Upper lobe of left lung (tissue), 6 donors: ENCODE results near the gene BOC. TPM values are rescaled to one million over a fixed set of nuclear protein-coding genes. Genes with fewer than 3 reads are reported as not detected.
A peak's percentile ranks its signal among the peaks of the same experiment; 100 is the strongest.

Experiments used
- ATAC-seq, 2 donors: fragments of 200-7000 bp; cut with Tn5 transposase; one replicate each; pipeline ENCODE4 v1.9.1; 2022; ENCODE audit warnings: mild to moderate bottlenecking in 2 of 2, moderate library complexity in 2 of 2; ENCODE audit not compliant: low FRiP score in 2 of 2
- DNase-seq, 2 donors: peaks; one replicate each; pipeline ENCODE4 v3.0.0-alpha.2; 2019 to 2020
- H3K27ac ChIP-seq, 4 donors: fragments of 200-600 bp; sonication (generic); one replicate each; pipeline ENCODE4 v1.5.1; 2016 to 2019
- H3K27me3 ChIP-seq, 4 donors: fragments of 200-600 bp; sonication (generic); one replicate each; pipeline ENCODE4 v1.5.1; 2017 to 2019
- H3K36me3 ChIP-seq, 4 donors: fragments of 200-600 bp; sonication (generic); one replicate each; pipeline ENCODE4 v1.5.1; 2016 to 2019
- H3K4me1 ChIP-seq, 4 donors: fragments of 200-600 bp; sonication (generic); one replicate each; pipeline ENCODE4 v1.5.1; 2018 to 2019
- H3K4me3 ChIP-seq, 4 donors: fragments of 200-600 bp; sonication (generic); one replicate each; pipeline ENCODE4 v1.5.1; 2017 to 2019; ENCODE audit warnings: mild to moderate bottlenecking in 2 of 4, moderate library complexity in 1 of 4
- H3K9me3 ChIP-seq, 4 donors: fragments of 200-600 bp; sonication (generic); one replicate each; pipeline ENCODE4 v1.5.1; 2018 to 2019
- EP300 ChIP-seq, 4 donors: sonication (generic); formaldehyde crosslinking; IDR thresholded peaks; one replicate each; pipeline ENCODE4 v1.5.1; 2017; ENCODE audit warnings: antibody characterized with exemption in 4 of 4, control low read depth in 2 of 4
- POLR2A ChIP-seq, 4 donors: fragments of 450-650 bp; IDR thresholded peaks; one replicate each; pipeline ENCODE4 v1.5.1; 2016 to 2017; ENCODE audit warnings: antibody characterized with exemption in 4 of 4, mild to moderate bottlenecking in 2 of 4
- POLR2AphosphoS5 ChIP-seq, 2 donors: sonication (generic); formaldehyde crosslinking; IDR thresholded peaks; one replicate each; pipeline ENCODE4 v1.5.1; 2017; ENCODE audit warnings: antibody characterized with exemption in 2 of 2
- WGBS, 2 donors: methylation state at CpG; one replicate each; pipeline ENCODE4 v1.1.5; 2017 to 2018; 5-methylcytosine and 5-hydroxymethylcytosine counted together
- total RNA-seq, 6 donors: library from RNA; depleted of rRNA in 4 of 6; stranded (reverse); fragments of >200 nt in 4 of 6; gene quantifications; one replicate each; pipeline versions ENCODE4 v1.1.0 to v1.2.1, GENCODE V29; 2016 to 2021
- TF ChIP-seq, protein P1 (sequence below), 6 experiments: fragments of 450-650 bp in 4 of 6; fragments of 200-600 bp in 2 of 6; sonication (generic) in 2 of 6; IDR thresholded peaks; one replicate each; pipeline ENCODE4 v1.5.1; 2016 to 2019; ENCODE audit warnings: antibody characterized with exemption in 6 of 6
- donor health status: DM: no; HTN: no; CAD: no; lungs with moderate emphysema.
- donor health status: DM: no; HTN: yes; CAD: no; lungs with severe emphysema.

BOC gene
- total RNA-seq, 6 donors from 2014 or later: 2.6 to 18.3 (median 4.5) TPM

DNA sequence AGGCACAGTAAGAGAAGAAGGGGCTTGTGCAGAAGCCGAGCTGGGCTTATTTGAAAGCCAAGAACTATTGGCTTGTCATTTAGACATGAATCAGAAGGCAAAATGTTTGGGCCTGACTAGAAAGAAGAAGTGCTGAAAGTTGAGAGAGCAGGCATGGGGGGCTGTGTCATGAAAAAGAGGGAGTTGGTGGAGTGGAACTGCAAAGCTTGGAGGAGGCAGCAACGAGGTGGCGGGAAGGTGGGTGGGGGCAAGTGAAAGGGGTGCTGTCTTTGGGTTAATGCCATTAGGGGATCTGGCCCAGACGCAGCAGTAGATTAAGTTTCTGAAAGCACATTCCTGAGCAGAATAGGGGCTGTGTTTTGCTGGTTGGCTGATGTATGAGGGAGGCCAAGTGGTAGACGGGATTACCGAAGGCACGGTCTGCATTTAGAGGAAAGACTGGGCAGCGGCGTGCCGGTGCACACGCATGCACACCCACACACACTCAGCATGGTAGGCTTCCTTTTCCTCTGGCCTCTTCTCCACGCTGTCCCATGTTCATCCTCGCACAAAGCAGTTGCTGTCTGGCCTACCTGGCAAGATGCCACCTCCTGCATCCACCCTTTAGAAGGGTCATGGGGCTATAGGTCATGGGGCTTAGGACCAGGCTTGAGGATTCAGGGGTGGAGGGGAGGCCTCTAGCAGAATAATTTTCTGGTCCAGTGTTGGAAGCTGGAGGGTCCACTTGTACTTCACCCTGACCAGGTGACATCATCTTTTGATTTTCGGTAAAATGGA, 43.0 kb downstream of the BOC start:
- WGBS, 2 donors: 80% methylated on average over 14 of the region's 14 CpGs
- no peak for ATAC-seq
- H3K36me3 ChIP-seq: no peaks in the 10 kb centered on the region

DNA sequence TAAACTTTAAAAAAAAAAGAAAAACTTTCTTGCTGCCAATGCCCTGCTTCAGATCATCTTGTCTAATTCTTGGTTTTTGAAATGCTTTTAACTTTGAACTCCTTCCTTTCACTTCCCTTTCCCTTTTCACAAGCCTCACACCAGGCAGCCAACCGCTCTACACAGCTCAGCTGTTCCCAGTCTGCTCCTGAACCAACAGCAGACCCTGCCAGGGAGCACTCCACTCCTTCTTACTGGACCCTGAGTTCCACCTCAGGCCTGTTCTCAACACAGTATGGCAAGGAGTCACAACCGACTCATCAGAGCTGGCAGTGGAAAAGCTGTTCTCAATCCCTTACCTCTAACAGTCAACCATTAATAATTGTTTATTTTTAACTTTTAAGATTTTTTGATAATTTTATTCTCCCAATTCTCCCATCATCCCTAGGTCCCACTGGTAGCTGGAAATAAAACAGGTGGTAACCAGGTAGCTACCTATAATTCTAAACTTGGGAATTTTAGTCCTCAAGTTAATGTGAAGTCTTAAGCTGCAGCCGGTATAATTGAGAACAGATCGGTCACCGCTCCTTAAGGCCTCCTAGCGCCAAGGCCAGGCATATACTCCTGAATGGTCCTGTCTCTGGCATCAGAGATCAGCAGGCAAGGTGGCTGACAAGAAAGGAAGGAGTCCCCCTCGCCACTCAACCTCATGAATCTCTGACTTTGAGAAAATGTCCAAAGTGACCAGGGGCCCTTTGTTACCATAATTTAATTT, 43.9 kb downstream of the BOC start:
- peak in 1 of 2 donors; percentile 18 for ATAC-seq
- Histone ChIP-seq H3K9me3 (no peaks in the 10 kb centered on the region), H3K36me3 (no peaks in the 10 kb centered on the region), H3K4me1 (no peaks in the 10 kb centered on the region), H3K27me3 (no peaks in the 10 kb centered on the region), H3K27ac (no peak overlapping the region), H3K4me3 (no peak overlapping the region)
- no peak for DNase-seq
- TF ChIP-seq POLR2AphosphoS5 (IDR thresholded peaks at IDR 0.05) (no peak), EP300 (IDR thresholded peaks at IDR 0.05) (no peak), POLR2A (IDR thresholded peaks at IDR 0.05) (no peak)
- TF ChIP-seq, protein P1, sequence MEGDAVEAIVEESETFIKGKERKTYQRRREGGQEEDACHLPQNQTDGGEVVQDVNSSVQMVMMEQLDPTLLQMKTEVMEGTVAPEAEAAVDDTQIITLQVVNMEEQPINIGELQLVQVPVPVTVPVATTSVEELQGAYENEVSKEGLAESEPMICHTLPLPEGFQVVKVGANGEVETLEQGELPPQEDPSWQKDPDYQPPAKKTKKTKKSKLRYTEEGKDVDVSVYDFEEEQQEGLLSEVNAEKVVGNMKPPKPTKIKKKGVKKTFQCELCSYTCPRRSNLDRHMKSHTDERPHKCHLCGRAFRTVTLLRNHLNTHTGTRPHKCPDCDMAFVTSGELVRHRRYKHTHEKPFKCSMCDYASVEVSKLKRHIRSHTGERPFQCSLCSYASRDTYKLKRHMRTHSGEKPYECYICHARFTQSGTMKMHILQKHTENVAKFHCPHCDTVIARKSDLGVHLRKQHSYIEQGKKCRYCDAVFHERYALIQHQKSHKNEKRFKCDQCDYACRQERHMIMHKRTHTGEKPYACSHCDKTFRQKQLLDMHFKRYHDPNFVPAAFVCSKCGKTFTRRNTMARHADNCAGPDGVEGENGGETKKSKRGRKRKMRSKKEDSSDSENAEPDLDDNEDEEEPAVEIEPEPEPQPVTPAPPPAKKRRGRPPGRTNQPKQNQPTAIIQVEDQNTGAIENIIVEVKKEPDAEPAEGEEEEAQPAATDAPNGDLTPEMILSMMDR (IDR thresholded peaks at IDR 0.05): no peak
- WGBS, 2 donors: 86 to 92% methylated on average over 7 of the region's 7 CpGs

More for the DNA sequence above, 43.0 kb downstream of the BOC start:
- Histone ChIP-seq H3K4me1 (no peaks in the 10 kb centered on the region), H3K27me3 (no peaks in the 10 kb centered on the region), H3K9me3 (no peaks in the 10 kb centered on the region), H3K27ac (no peak overlapping the region), H3K4me3 (no peak overlapping the region)
- TF ChIP-seq POLR2AphosphoS5 (IDR thresholded peaks at IDR 0.05) (no peak), EP300 (IDR thresholded peaks at IDR 0.05) (no peak), POLR2A (IDR thresholded peaks at IDR 0.05) (no peak)
- TF ChIP-seq, protein P1 (IDR thresholded peaks at IDR 0.05): no peak
- DNase-seq: no peak

DNA sequence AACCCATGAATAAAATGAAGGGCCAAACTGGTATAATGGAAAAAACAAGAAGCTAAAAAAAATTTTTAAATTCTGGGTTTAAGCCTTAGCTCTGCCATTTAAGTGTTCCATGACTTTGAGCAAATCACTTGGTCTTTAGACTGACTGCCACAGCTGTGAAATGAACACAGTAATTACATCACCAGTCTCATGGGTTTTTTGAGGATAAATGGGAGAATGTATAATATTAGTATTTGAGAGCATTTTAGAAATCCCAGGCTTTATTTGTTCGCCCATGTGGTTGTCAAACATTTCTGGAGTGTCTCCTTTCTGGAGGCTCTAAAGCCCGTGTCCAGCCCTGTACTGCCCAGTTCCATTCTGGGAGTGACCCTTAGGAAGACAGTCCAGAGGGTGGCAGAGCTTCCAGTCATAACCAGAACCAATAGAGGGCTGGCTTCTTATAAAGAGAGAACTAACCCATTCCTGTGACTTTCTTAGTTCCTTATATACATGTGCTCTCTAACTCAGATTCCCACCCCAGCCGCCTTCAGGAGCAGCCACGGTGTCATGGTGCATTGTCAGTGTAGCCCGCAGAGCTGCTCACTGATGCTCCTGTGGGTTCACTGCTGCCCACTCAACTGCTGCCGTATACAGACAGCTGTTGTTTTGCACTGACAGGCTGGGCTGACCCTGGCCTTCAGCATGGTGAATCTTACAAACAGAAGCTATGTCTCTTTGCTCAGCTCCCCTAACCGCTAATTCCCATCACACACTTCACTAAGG, 44.7 kb downstream of the BOC start:
- ATAC-seq: no peak
- no peak overlapping the region for H3K27ac ChIP-seq
- H3K9me3 ChIP-seq: no peaks in the 10 kb centered on the region
- no peak overlapping the region for H3K4me3 ChIP-seq
- H3K27me3 ChIP-seq: no peaks in the 10 kb centered on the region
- no peak for DNase-seq
- no peaks in the 10 kb centered on the region for H3K36me3 ChIP-seq
- WGBS, 2 donors: 89 to 96% methylated on average over 4 to 7 of the region's 7 CpGs
- H3K4me1 ChIP-seq: no peaks in the 10 kb centered on the region
- TF ChIP-seq EP300 (IDR thresholded peaks at IDR 0.05) (no peak), POLR2AphosphoS5 (IDR thresholded peaks at IDR 0.05) (no peak), POLR2A (IDR thresholded peaks at IDR 0.05) (no peak)
- TF ChIP-seq, protein P1 (IDR thresholded peaks at IDR 0.05): no peak

DNA sequence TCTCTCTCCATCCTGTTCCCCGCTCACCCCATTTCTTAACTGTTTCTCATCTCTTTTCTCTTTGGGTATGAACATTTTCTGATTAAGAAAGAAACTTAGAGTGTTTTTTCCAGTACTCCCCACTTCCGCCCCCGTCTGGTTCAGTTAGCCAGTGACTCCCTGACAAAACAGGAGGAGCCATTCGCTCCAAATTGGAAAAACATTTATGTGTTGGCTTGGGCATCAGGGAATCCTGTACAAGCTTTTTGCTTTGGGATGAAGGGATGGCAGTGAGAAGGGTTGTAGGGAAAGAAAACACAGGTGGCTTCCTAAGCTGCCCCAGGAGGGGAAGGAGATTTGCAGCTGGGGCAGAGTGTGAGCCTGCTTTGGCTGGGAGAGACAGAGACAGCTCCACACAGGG, 47.0 kb downstream of the BOC start:
- no peak overlapping the region for H3K4me3 ChIP-seq
- ATAC-seq: no peak
- 83 to 92% methylated on average over 4 of the region's 4 CpGs for WGBS, 2 donors
- no peaks in the 10 kb centered on the region for H3K9me3 ChIP-seq
- peaks cover 0 to 4% (median 0%) of the 10 kb centered on the region in 4 donors for H3K4me1 ChIP-seq
- no peak for TF ChIP-seq EP300 (IDR thresholded peaks at IDR 0.05)
- no peaks in the 10 kb centered on the region for H3K36me3 ChIP-seq
- H3K27ac ChIP-seq: no peak overlapping the region
- H3K27me3 ChIP-seq: no peaks in the 10 kb centered on the region
- no peak for DNase-seq

DNA sequence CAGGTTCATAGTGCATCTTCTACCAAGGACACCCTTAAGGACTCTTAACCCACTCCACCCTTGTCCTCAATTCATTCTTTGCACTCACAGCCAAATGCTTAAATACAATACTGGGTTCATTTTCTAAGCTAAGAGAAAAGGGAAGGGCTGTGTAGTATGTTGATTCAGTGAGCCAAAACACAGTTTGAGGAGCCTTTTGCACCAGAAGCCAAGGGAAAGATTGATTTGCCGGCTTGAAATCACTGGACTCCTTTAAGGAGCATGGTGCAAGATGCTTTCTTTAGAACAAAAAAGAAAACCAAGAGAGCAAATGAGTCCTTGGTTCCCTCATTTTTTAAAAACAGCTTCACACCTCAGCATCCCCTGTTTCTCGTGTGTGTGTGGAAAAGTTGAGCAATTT, 47.8 kb downstream of the BOC start:
- H3K27me3 ChIP-seq: no peaks in the 10 kb centered on the region
- no peaks in the 10 kb centered on the region for H3K9me3 ChIP-seq
- DNase-seq (no peak), ATAC-seq (no peak)
- H3K4me3 ChIP-seq: no peak overlapping the region
- 74 to 75% methylated on average over 2 of the region's 2 CpGs for WGBS, 2 donors
- no peak overlapping the region for H3K27ac ChIP-seq
- H3K36me3 ChIP-seq: no peaks in the 10 kb centered on the region
- no peak for TF ChIP-seq POLR2AphosphoS5 (IDR thresholded peaks at IDR 0.05)
- TF ChIP-seq POLR2A (IDR thresholded peaks at IDR 0.05): no peak
- TF ChIP-seq, protein P1 (IDR thresholded peaks at IDR 0.05): no peak
- TF ChIP-seq EP300 (IDR thresholded peaks at IDR 0.05): no peak
- H3K4me1 ChIP-seq: peaks cover 0 to 4% (median 0%) of the 10 kb centered on the region in 4 donors
